Measurements from ENCODE around the gene KRTAP10-7. TPM values are rescaled to one million over a fixed set of nuclear protein-coding genes. Genes with fewer than 3 reads are reported as not detected.
"Not testable (repeated sequence)": the region's sequence is repeated elsewhere in the genome, so short reads cannot be mapped to it uniquely, and the experiment has no call there.

The KRTAP10-7 gene
- total RNA-seq, 2 donors from 2014 or later: not detected

DNA sequence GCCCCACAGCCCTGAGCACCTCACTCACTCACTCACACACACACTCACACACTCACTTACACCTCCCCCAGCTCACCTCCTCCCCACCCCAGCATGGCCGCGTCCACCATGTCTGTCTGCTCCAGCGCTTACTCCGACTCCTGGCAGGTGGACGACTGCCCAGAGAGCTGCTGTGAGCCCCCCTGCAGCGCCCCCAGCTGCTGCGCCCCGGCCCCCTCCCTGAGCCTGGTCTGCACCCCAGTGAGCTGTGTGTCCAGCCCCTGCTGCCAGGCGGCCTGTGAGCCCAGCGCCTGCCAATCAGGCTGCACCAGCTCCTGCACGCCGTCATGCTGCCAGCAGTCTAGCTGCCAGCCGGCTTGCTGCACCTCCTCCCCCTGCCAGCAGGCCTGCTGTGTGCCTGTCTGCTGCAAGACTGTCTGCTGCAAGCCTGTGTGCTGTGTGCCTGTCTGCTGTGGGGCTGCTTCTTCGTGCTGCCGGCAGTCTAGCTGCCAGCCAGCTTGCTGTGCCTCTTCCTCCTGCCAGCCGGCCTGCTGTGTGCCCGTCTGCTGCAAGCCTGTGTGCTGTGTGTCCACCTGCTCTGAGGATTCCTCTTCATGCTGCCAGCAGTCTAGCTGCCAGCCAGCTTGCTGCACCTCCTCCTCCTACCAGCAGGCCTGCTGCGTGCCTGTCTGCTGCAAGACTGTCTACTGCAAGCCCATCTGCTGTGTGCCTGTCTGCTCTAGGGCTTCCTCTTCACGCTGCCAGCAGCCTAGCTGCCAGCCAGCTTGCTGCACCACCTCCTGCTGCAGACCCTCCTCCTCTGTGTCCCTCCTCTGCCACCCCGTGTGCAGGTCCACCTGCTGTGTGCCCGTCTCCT is 46.2 kb downstream of the KRTAP10-7 start, which contains the start of gene KRTAP10-11:
KRTAP10-11 (plus strand) TSS at position 49 of the 856 bp plus-strand sequence; CDS start at position 94, 45 bp downstream.
- DNase-seq; intact Hi-C loops (cut with DNase I, micrococcal nuclease): not testable (repeated sequence)

GRCh38 chr21:44647222-44647552 is 46.8 kb downstream of the KRTAP10-7 start:
- no peak for ATAC-seq
- intact Hi-C loops (cut with DNase I, micrococcal nuclease): no loop called here
- DNase-seq: no peak

More for the DNA sequence above, 46.2 kb downstream of the KRTAP10-7 start, which contains the start of gene KRTAP10-11:
- ATAC-seq: not testable (repeated sequence)

DNA sequence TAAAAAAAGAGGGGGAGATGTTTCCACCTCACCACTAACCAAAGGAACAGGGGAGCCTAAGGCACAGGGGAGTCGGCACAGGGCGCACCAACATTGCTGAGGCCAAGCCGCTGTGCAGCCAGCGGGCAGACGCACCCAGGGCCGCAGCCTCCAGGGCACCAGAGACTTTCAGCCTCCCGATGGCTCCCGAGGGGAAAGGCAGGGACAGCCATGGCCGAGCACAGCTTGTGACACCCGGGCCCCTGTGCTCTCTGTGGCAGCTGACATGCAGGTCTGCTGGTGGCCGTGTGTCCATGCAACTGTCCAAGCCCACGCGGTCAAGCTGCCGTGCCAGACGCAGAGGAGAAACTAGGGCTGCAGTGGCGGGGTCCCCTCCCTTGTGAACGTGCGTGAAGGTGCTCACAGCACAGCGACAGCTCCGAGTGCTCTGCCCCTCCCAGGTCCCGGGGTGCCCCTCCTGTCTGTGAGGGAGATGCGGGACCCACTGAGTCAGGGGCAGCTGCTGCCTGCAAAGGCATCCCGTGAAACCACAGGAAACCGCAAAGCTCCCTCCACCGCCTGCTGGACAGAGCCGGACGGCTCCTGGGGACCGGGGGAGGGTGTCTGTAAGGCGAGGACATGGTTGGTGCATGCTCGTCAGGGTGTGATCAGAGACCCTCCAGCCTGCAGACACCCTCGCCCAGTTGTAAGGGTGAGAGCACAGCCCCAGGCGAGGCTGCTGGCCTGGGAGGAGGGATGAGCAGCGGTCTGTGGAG is 48.3 kb downstream of the KRTAP10-7 start:
- intact Hi-C loops (cut with DNase I, micrococcal nuclease): no loop called here
- ATAC-seq: no peak
- DNase-seq: no peak

DNA sequence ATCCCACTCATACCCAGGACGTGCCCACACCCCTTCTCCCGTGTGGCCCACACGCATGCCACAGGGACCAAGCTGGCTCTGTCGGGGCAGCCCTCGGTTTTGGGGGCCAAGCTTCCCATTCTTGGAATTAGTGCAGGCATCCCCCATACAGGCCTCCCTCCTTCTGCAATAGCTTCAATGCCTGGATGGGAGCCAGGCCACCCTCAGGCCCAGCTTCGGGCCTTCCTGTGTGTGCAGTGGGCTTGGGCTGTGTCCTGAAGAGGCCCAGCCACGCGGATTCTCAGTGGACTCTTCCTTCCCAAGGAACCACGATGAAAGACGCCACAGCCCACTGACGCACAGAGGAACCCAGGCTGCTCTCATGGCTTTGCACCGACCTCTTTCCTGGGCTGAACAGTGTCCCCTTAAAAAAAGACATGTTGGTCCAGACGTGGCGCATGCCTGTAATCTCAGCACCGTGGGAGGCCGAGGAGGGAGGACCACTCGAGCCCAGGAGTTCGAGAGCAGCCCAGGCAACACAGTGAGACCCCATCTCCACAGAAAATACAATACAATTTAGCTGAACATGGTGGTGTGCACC is 49.2 kb downstream of the KRTAP10-7 start:
- ATAC-seq (no peak), DNase-seq (no peak)
- intact Hi-C loops (cut with DNase I, micrococcal nuclease): no loop called here

- intact Hi-C loops (cut with DNase I, micrococcal nuclease): no loop called here
- ATAC-seq: no peak
- no peak for DNase-seq
Measured at GRCh38 chr21:44650265-44650972, 50.0 kb downstream of the KRTAP10-7 start.

GRCh38 chr21:44650973-44651675 is 50.7 kb downstream of the KRTAP10-7 start:
- intact Hi-C loops (cut with DNase I, micrococcal nuclease): no loop called here
- ATAC-seq (no peak), DNase-seq (no peak)

Other genes with a start within 250 kb of the KRTAP10-7 start
- gene TRPM2, start 247.0 kb upstream of the KRTAP10-7 start, total RNA-seq: 1 to 10 TPM; 3.3 to 5.4 TPM
- gene LRRC3, start 145.1 kb upstream of the KRTAP10-7 start, total RNA-seq: 1 to 10 TPM; 2.5 to 3.5 TPM
- gene KRTAP10-1, start 60.4 kb upstream of the KRTAP10-7 start, total RNA-seq: not detected
- gene KRTAP10-2, start 49.1 kb upstream of the KRTAP10-7 start, total RNA-seq: not detected
- not detected for gene KRTAP10-3, start 41.8 kb upstream of the KRTAP10-7 start, total RNA-seq
- gene KRTAP10-4, start 26.9 kb upstream of the KRTAP10-7 start, total RNA-seq: not detected
- not detected for gene KRTAP10-5, start 20.0 kb upstream of the KRTAP10-7 start, total RNA-seq
- not detected for gene KRTAP10-6, start 8.1 kb upstream of the KRTAP10-7 start, total RNA-seq
- not detected for gene KRTAP10-8, start 11.5 kb downstream of the KRTAP10-7 start, total RNA-seq
- gene KRTAP10-9, start 26.5 kb downstream of the KRTAP10-7 start, total RNA-seq: not detected
- gene KRTAP10-10, start 36.8 kb downstream of the KRTAP10-7 start, total RNA-seq: not detected
- gene KRTAP10-11, start 45.8 kb downstream of the KRTAP10-7 start, total RNA-seq: not detected
- gene KRTAP12-4, start 54.1 kb downstream of the KRTAP10-7 start, total RNA-seq: not detected
- not detected for gene KRTAP12-3, start 57.3 kb downstream of the KRTAP10-7 start, total RNA-seq
- gene KRTAP12-2, start 66.3 kb downstream of the KRTAP10-7 start, total RNA-seq: not detected
- gene KRTAP12-1, start 81.6 kb downstream of the KRTAP10-7 start, total RNA-seq: not detected
- not detected for gene KRTAP10-12, start 96.6 kb downstream of the KRTAP10-7 start, total RNA-seq
- under 1 TPM in 1 of 2 donors, not detected in 1; 0.09 TPM for gene TSPEAR, start 111.0 kb downstream of the KRTAP10-7 start, total RNA-seq
- 10 to 100 TPM; 56.7 to 79.4 TPM for gene UBE2G2, start 201.2 kb downstream of the KRTAP10-7 start, total RNA-seq
- 10 to 100 TPM; 67.3 to 73.2 TPM for gene SUMO3, start 217.5 kb downstream of the KRTAP10-7 start, total RNA-seq

Measured in left colon (tissue), 2 donors.